Kidney (tissue), 14 donors: ENCODE measurements around the gene MAJIN. TPM values are rescaled to one million over a fixed set of nuclear protein-coding genes. Genes with fewer than 3 reads are reported as not detected.

Source experiments
- DNase-seq, 5 donors: peaks; one replicate each; pipeline ENCODE4 v3.0.0-alpha.2; 2013 to 2020
- FAIRE-seq: peaks from 2 replicates; lab custom pipeline; 2012; peaks lifted over from hg19 to GRCh38; lab: Jason Lieb, UNC
- H3K27ac ChIP-seq, 2 donors: one replicate each; pipeline ENCODE4 v1.7.0; 2013; ENCODE audit warnings: low read depth in 2 of 2, low read length in 2 of 2, inconsistent platforms in 1 of 2
- H3K27me3 ChIP-seq: one replicate; pipeline ENCODE4 v1.7.1; 2013; ENCODE audit warnings: low read length, inconsistent platforms; ENCODE audit not compliant: control insufficient read depth, insufficient read depth
- H3K36me3 ChIP-seq, 3 donors: one replicate each; pipeline versions ENCODE4 v1.7.0 to v1.7.1; 2013; ENCODE audit warnings: low read length in 3 of 3, control low read depth in 1 of 3, inconsistent platforms in 1 of 3; ENCODE audit not compliant: insufficient read depth in 3 of 3, control insufficient read depth in 2 of 3
- H3K4me1 ChIP-seq, 3 donors: one replicate each; pipeline versions ENCODE4 v1.7.0 to v1.7.1; 2013; ENCODE audit warnings: low read length in 3 of 3, inconsistent platforms in 1 of 3, low read depth in 1 of 3; ENCODE audit not compliant: control insufficient read depth in 2 of 3, insufficient read depth in 2 of 3
- H3K4me3 ChIP-seq, 3 donors: one replicate each; pipeline versions ENCODE4 v1.7.0 to v1.8.1; 2013; ENCODE audit warnings: low read length in 3 of 3, control low read depth in 1 of 3, inconsistent platforms in 1 of 3
- H3K9ac ChIP-seq, 3 donors: one replicate each; pipeline versions ENCODE4 v1.7.0 to v1.7.1; 2013; ENCODE audit warnings: low read length in 3 of 3, control low read depth in 1 of 3, inconsistent platforms in 1 of 3
- H3K9me3 ChIP-seq, 3 donors: one replicate each; pipeline versions ENCODE4 v1.7.0 to v1.7.1; 2013; ENCODE audit warnings: low read length in 3 of 3, control low read depth in 1 of 3, inconsistent platforms in 1 of 3; ENCODE audit not compliant: control insufficient read depth in 2 of 3, insufficient read depth in 1 of 3
- CTCF ChIP-seq: IDR thresholded peaks from 3 replicates; pipeline ENCODE4 v1.5.1; 2012; ENCODE audit warnings: mild to moderate bottlenecking, moderate library complexity, borderline replicate concordance; ENCODE audit not compliant: insufficient read depth; ENCODE audit errors: extremely low read depth
- intact Hi-C: fragments of 100-400 bp; cut with DNase I; formaldehyde crosslinking; loops from one replicate; pipeline ENCODE4 v1.11.1; 2022
- polyA plus RNA-seq: library from polyadenylated mRNA; stranded (reverse); fragments of 350-450 nt; fragmentation: Illumina TruSeq; extraction: RNeasy Lipid Tissue Mini Kit (QIAGEN cat#74804); gene quantifications from one replicate; pipeline ENCODE4 v1.2.3, GENCODE V29; 2014; ENCODE audit warnings: low read depth, low replicate concordance; ENCODE audit not compliant: insufficient read depth
- total RNA-seq: library from RNA; stranded (reverse); fragmentation: NEBNext Ultra II Directional; extraction: Animal tissue kit (Norgen Biotek cat#: 25700); gene quantifications from one replicate; pipeline ENCODE4 v1.2.1, GENCODE V29; 2021
- donor health status: control.
- donor health status: control.
- donor health status: control.
- donor health status: control.
- donor health status: control.
- donor health status: DM: yes; HTN: yes; CAD: no.
- donor health status: Normal renal cell carcinoma (clear cell type).

The MAJIN gene
- total and polyA plus RNA-seq, 2 donors from 2014 or later: 0.80 TPM; not detected in 1

GRCh38 chr11:64926689-64927088 lies 45.2 kb downstream of the MAJIN start:
- H3K4me1 ChIP-seq: peaks cover 0 to 17% (median 0%) of the 10 kb centered on the region in 3 donors
- intact Hi-C loops: no loop called here
- no peak overlapping the region for H3K4me3 ChIP-seq
- no peak for TF ChIP-seq CTCF
- peak in 2 of 5 donors; percentile 41 to 75 for DNase-seq
- no peak overlapping the region for H3K9ac ChIP-seq
- no peaks in the 10 kb centered on the region for H3K27me3 ChIP-seq
- no peak for FAIRE-seq
- H3K36me3 ChIP-seq: peaks cover 0 to 27% (median 10%) of the 10 kb centered on the region in 3 donors
- H3K9me3 ChIP-seq: no peaks in the 10 kb centered on the region
- H3K27ac ChIP-seq: no peak overlapping the region

- peak in 1 of 5 donors; percentile 76 for DNase-seq
Measured at GRCh38 chr11:64925536-64926436, 46.1 kb downstream of the MAJIN start.

DNA sequence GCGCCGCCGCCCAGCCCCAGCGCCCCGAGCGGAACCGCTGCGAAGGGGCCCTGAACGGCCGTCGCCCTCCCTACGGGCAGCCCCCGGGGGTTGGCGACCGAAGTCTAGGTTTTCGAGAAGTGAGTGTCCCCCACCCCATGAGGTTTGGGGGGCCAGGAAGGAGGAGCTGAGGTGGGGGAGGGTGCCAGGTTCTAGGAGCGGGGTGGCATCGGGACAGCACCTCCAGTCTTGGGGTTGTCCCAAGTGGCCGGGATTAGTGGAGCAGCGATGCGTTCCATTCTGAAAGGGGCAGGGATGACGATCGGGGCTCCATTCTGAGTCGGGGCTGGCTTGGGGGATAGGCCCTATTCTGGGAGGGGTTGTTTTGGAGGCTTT lies 47.0 kb downstream of the MAJIN start:
- Histone ChIP-seq H3K36me3 (peaks cover 0 to 12% (median 0%) of the 10 kb centered on the region in 3 donors), H3K4me3 (peak overlapping the region; percentile 51 to 98 (median 75)), H3K9me3 (no peaks in the 10 kb centered on the region), H3K9ac (peak overlapping the region; percentile 36 to 89 (median 64)), H3K27ac (peak overlapping the region; percentile 79 to 85), H3K27me3 (no peaks in the 10 kb centered on the region), H3K4me1 (peaks cover 0 to 17% (median 0%) of the 10 kb centered on the region in 3 donors)
- intact Hi-C loops: no loop called here
- FAIRE-seq (no peak), DNase-seq (peak in 1 of 5 donors; percentile 56)
- no peak for TF ChIP-seq CTCF

More at GRCh38 chr11:64925536-64926436, 46.1 kb downstream of the MAJIN start:
- H3K9me3 ChIP-seq: no peaks in the 10 kb centered on the region
- H3K27me3 ChIP-seq: no peaks in the 10 kb centered on the region
- H3K27ac ChIP-seq: no peak overlapping the region
- peaks cover 0 to 21% (median 6%) of the 10 kb centered on the region in 3 donors for H3K36me3 ChIP-seq
- H3K4me1 ChIP-seq: peaks cover 0 to 17% (median 0%) of the 10 kb centered on the region in 3 donors
- no peak for TF ChIP-seq CTCF
- FAIRE-seq: no peak
- intact Hi-C loops: no loop called here
- peak overlapping the region in 2 of 3 donors; percentile 75 to 98 for H3K4me3 ChIP-seq
- H3K9ac ChIP-seq: peak overlapping the region in 1 of 3 donors; percentile 89
